NCI-H524 treated with DMSO at 0.1 percent for 48 hours (cell line): ENCODE results near the gene NCOA4.
"Not testable (repeated sequence)": the region's sequence is repeated elsewhere in the genome, so short reads cannot be mapped to it uniquely, and the experiment has no call there.

ENCODE experiments used
- DNase-seq: peaks from one replicate; lab custom pipeline; 2025; lab: John Stamatoyannopoulos, UW

NCOA4 gene

GRCh38 chr10:46019569-46020343 is 10.7 kb downstream of the NCOA4 start:
- no peak for DNase-seq

- no peak for DNase-seq
Measured at GRCh38 chr10:46019177-46019528, 11.3 kb downstream of the NCOA4 start.

- DNase-seq, result no peak
Measured at GRCh38 chr10:46018453-46019176, 11.8 kb downstream of the NCOA4 start.

GRCh38 chr10:46017733-46018132 is 12.7 kb downstream of the NCOA4 start:
- no peak for DNase-seq

GRCh38 chr10:46016811-46017210 is 13.6 kb downstream of the NCOA4 start:
- DNase-seq, result no peak

- no peak for DNase-seq
Measured at GRCh38 chr10:46016190-46016589, 14.2 kb downstream of the NCOA4 start.

GRCh38 chr10:46014683-46015405 is 15.6 kb downstream of the NCOA4 start:
- DNase-seq, result no peak

- no peak for DNase-seq
Measured at GRCh38 chr10:46014206-46014605, 16.2 kb downstream of the NCOA4 start.

- no peak for DNase-seq
Measured at GRCh38 chr10:46012746-46013145, 17.7 kb downstream of the NCOA4 start.

- no peak for DNase-seq
Measured at GRCh38 chr10:46006219-46006618, 24.2 kb downstream of the NCOA4 start.

- no peak for DNase-seq
Measured at GRCh38 chr10:46005383-46005782, 25.0 kb downstream of the NCOA4 start.

- DNase-seq, result no peak
Measured at GRCh38 chr10:46004963-46005362, 25.5 kb downstream of the NCOA4 start.

GRCh38 chr10:46002916-46003693 is 27.3 kb downstream of the NCOA4 start:
- DNase-seq, result no peak

GRCh38 chr10:46002189-46002687 is 28.2 kb downstream of the NCOA4 start:
- DNase-seq, result not testable (repeated sequence)

- DNase-seq, result no peak
Measured at GRCh38 chr10:46001187-46001756, 29.2 kb downstream of the NCOA4 start.

GRCh38 chr10:46000538-46000937 is 29.9 kb downstream of the NCOA4 start:
- DNase-seq, result no peak

- DNase-seq, result not testable (repeated sequence)
Measured at GRCh38 chr10:45999955-46000354, 30.5 kb downstream of the NCOA4 start.

- DNase-seq, result no peak
Measured at GRCh38 chr10:45997994-45998763, 32.2 kb downstream of the NCOA4 start.

GRCh38 chr10:45997557-45997956 is 32.9 kb downstream of the NCOA4 start:
- no peak for DNase-seq

- DNase-seq, result not testable (repeated sequence)
Measured at GRCh38 chr10:45985590-45985989, 44.8 kb downstream of the NCOA4 start.

GRCh38 chr10:45984473-45984872 is 46.0 kb downstream of the NCOA4 start:
- not testable (repeated sequence) for DNase-seq
